Muscle of leg (tissue), 11 donors: Measurements from ENCODE around the gene ABCC6. TPM values are rescaled to one million over a fixed set of nuclear protein-coding genes. Genes with fewer than 3 reads are reported as not detected.
"Not testable (repeated sequence)": the region's sequence is repeated elsewhere in the genome, so short reads cannot be mapped to it uniquely, and the experiment has no call there.

ENCODE experiments used
- DNase-seq: peaks from one replicate; pipeline ENCODE4 v3.0.0; 2013
- H3K27ac ChIP-seq: one replicate; pipeline ENCODE4 v1.5.1; 2013; ENCODE audit warnings: mild to moderate bottlenecking, low read length, control low read depth
- H3K27me3 ChIP-seq: one replicate; pipeline ENCODE4 v1.6.1; 2013; ENCODE audit warnings: low read length; ENCODE audit not compliant: control insufficient read depth, insufficient read depth
- H3K36me3 ChIP-seq: one replicate; pipeline ENCODE4 v1.6.1; 2013; ENCODE audit warnings: low read length; ENCODE audit not compliant: control insufficient read depth, insufficient read depth
- H3K4me1 ChIP-seq: one replicate; pipeline ENCODE4 v1.6.1; 2013; ENCODE audit warnings: low read length; ENCODE audit not compliant: control insufficient read depth, insufficient read depth
- H3K4me3 ChIP-seq: one replicate; pipeline ENCODE4 v1.5.1; 2013; ENCODE audit warnings: low read length, control low read depth
- H3K9me3 ChIP-seq: replicated peaks from 2 replicates; pipeline ENCODE4 v1.6.1; 2013; ENCODE audit warnings: low read depth, low read length; ENCODE audit not compliant: control insufficient read depth
- WGBS: methylation state at CpG from one replicate; pipeline ENCODE4 v1.1.5; 2013; ENCODE audit warnings: missing lambda C conversion rate; ENCODE audit not compliant: insufficient coverage; 5-methylcytosine and 5-hydroxymethylcytosine counted together
- polyA plus RNA-seq, 8 donors: library from polyadenylated mRNA; unstranded; fragments of 120-200 nt; gene quantifications; one replicate each; pipeline versions ENCODE4 v1.2.1 to v1.2.3, GENCODE V29; 2013; ENCODE audit warnings: inconsistent platforms in 1 of 8, low replicate concordance in 1 of 8; ENCODE audit not compliant: insufficient read length in 8 of 8, insufficient read depth in 1 of 8
- total RNA-seq: library from RNA; stranded (reverse); fragments of 120-200 nt; gene quantifications from one replicate; pipeline ENCODE4 v1.2.4, GENCODE V29; 2013

ABCC6 gene
- total and polyA plus RNA-seq, 9 donors: 0.91 to 4.9 (median 1.5) TPM

DNA sequence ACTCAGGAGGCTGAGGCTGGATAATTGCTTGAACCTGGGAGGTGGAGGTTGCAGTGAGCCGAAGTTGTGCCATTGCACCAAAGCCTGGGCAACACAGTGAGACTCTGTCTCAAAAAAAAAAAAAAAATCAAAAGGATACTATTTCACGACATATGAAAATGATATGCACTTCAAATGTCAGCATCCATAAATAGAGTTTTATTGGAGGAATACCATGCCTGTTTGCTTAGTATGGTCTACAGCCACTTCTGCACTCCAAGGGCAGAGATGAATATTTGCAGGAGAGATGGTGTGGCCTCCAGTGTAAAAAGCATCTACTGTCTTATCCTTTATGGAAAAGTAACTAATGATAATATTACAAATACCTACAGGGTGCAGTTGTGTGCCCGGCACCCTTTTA lies 27.2 kb downstream of the ABCC6 start:
- H3K27me3 ChIP-seq: peaks cover 2% of the 10 kb centered on the region
- no peaks in the 10 kb centered on the region for H3K9me3 ChIP-seq
- DNase-seq: no peak
- no CpG with 5 or more reads among the region's 3 CpGs for WGBS
- H3K4me1 ChIP-seq: no peaks in the 10 kb centered on the region
- no peak overlapping the region for H3K27ac ChIP-seq
- no peak overlapping the region for H3K4me3 ChIP-seq
- H3K36me3 ChIP-seq: no peaks in the 10 kb centered on the region

DNA sequence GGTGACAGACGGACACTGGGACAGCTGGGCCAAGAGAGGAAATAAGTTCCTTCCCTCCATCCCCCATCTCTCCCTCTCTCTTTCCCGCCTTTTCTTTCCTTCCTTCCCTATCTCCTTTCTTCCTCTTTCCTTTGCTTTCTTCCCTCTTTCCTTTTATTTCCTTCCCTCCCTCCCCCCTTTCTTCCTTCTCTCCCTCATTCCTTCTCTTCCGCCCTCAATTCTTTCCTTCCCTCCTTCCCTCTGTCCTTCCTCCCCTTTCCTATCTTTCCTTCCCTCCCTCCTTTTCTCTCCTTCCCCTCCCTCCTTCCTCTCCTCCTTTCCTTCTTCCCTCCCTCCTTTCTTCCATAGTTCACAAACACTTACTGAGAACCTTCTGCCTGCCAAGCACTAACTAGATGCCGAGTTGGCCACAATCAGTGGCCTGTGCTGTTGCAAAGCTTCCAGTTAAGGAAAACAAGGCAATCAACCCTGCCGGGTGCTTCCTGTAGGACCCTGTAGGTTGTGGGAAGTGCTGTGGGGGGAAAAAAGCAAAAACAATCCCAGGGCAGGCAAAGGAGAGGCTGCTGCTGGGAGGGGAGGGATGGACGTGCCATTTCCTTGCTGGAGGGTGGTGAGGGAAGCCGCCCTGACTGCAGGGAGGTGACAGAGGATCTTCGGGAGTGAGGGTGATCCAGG lies 31.7 kb downstream of the ABCC6 start:
- H3K9me3 ChIP-seq: no peaks in the 10 kb centered on the region
- H3K27ac ChIP-seq: peak overlapping the region; percentile 7
- H3K4me3 ChIP-seq: no peak overlapping the region
- DNase-seq: peak; percentile 45
- no peaks in the 10 kb centered on the region for H3K4me1 ChIP-seq
- peaks cover 2% of the 10 kb centered on the region for H3K27me3 ChIP-seq
- H3K36me3 ChIP-seq: no peaks in the 10 kb centered on the region
- 47% methylated on average over 6 of the region's 8 CpGs for WGBS

DNA sequence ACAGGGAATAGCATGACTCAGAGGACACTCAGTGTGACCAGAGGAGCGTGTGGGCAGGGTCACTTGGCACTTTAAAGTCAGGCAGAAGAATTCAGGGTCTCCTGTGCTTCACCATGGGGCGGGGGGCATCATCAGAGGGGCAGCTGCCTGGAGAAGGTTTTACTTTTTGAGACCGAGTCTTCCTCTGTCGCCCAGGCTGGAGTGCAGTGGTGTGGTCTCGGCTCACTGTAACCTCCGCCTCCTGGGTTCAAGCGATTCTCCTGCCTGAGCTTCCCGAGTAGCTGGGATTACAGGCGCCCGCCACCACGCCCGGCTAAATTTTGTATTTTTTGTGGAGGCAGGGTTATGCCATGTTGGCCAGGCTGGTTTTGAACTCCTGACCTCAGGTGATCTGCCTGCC lies 32.3 kb downstream of the ABCC6 start:
- H3K27ac ChIP-seq, DNase-seq, H3K36me3 ChIP-seq, H3K27me3 ChIP-seq, H3K4me3 ChIP-seq, H3K9me3 ChIP-seq, H3K4me1 ChIP-seq: not testable (repeated sequence)
- 90% methylated on average over 8 of the region's 12 CpGs for WGBS

DNA sequence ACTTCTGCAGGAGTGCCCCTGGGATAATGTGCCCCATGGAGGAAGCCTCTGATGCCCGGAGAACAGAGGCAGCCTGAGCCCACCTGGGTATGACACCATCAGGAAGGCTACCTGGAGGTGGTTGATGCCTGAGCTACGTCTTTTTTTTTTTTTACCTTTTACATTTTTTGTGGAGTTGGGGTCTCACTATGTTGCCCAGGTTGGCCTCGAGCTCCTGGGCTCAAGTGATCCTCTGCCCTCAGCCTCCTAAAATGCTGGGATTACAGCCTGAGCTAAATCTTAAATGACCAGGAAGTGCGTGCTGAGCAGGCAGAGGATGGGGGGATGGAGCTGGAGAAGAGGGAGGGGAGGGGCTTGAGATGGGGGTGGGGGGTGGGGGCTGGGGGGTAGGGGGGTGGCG lies 32.7 kb downstream of the ABCC6 start:
- 100% methylated on average over 1 of the region's 5 CpGs for WGBS
- Histone ChIP-seq H3K9me3 (no peaks in the 10 kb centered on the region), H3K36me3 (no peaks in the 10 kb centered on the region), H3K27me3 (peaks cover 2% of the 10 kb centered on the region), H3K4me3 (no peak overlapping the region), H3K27ac (no peak overlapping the region), H3K4me1 (no peaks in the 10 kb centered on the region)
- DNase-seq: no peak

DNA sequence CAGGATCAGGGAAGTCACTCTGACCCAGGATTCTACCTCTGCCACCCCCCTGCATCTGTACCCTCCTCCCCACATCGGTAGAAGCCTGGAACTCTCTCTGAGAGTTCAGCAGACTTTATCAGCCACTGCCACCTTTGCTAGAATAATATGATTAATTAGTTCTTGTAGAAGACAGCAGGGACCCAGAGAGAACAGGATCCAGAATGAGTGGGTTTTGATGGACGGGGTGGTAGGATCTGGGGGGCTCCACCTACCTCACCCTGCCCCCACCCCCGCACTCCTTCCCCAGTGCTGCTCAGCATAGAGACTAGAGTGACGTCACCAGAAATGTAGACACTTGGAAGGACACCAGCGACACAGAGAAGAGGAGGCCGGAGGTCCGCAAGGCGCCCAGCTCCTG lies 33.5 kb downstream of the ABCC6 start:
- H3K4me1 ChIP-seq: no peaks in the 10 kb centered on the region
- H3K4me3 ChIP-seq: no peak overlapping the region
- DNase-seq: no peak
- peaks cover 2% of the 10 kb centered on the region for H3K27me3 ChIP-seq
- no peaks in the 10 kb centered on the region for H3K9me3 ChIP-seq
- H3K36me3 ChIP-seq: no peaks in the 10 kb centered on the region
- 88% methylated on average over 4 of the region's 8 CpGs for WGBS
- no peak overlapping the region for H3K27ac ChIP-seq

DNA sequence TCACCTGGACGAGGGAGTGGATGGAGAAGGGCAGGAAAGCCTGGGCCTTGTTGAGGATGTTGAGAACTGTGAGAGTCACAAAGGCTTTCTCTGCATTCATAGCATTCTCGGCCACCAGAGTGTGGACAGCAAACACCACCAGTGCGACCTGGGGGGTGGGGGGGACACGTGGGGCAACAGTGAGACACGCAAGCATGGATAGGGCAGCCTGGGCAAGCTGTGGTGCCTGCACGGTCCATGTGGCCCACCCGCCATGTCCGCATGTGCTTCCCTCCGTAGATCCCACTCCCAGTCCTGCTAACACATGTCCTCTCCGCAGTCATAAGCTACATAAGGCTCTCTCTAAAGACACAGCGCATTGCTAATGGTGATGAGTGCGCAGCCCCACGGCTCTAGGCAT lies 34.5 kb downstream of the ABCC6 start:
- 88% methylated on average over 12 of the region's 13 CpGs for WGBS
- Histone ChIP-seq H3K27me3 (peaks cover 2% of the 10 kb centered on the region), H3K9me3 (no peaks in the 10 kb centered on the region), H3K36me3 (no peaks in the 10 kb centered on the region), H3K27ac (no peak overlapping the region), H3K4me1 (no peaks in the 10 kb centered on the region), H3K4me3 (no peak overlapping the region)
- no peak for DNase-seq

DNA sequence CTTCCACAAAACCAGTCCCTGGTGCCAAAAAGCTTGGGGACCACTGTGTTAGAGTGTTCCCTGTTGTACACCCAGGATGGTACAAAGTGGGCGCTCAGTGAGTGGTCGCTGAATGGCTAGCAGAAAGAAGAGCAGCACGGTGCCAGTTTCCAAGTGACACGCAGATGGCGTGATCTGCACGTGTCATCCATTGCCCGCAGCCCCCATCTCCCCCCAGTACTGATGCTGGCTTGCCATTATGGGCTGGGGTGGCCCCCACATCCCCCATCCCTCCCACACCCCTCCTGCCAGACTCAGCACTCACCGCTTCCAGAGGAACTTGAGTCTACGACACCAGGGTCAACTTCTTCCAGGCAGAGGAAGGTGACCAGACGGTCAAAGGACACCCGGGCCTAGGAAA lies 36.5 kb downstream of the ABCC6 start:
- 89% methylated on average over 11 of the region's 11 CpGs for WGBS
- Histone ChIP-seq H3K9me3 (no peaks in the 10 kb centered on the region), H3K4me1 (no peaks in the 10 kb centered on the region), H3K4me3 (no peak overlapping the region), H3K27me3 (no peaks in the 10 kb centered on the region), H3K36me3 (no peaks in the 10 kb centered on the region), H3K27ac (no peak overlapping the region)
- DNase-seq: no peak

DNA sequence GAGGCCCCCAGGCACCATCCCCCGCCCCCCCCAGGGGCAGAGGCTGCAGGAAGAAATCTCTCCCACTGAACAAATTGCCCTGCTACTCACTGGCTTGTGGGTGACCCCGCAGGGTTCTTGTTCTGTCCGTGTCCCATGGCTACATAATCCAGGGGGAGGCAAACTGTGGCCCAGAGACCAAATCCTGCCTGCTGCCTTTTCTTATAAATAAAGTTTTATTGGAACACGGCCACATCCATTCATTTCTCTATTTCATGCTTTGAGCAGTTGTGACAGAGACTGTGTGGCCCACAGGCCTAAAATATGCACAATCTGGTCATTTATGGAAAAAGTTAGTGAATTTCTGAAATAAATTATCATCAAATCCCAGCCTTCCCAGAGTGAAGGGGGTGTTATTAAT lies 38.2 kb downstream of the ABCC6 start:
- no peak overlapping the region for H3K27ac ChIP-seq

DNA sequence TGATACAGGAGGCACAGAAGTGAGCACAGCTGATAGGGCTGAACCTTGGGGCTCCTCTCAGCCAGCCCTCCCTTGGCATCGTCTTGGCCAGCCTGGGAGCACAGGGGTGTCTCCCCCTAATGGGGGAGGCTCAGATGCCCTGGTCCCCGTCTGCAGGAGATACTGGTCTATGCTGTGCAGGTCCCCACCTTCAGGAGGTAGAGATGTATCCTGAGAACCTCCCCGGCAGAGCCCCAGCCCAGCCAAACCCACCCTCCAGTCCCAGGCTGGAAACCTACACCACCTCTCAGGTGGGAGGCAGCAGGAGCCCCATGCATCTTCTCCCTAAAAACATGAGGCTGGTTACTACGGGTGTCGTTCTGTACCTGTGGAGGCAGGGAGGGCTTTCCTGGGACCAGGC lies 38.7 kb downstream of the ABCC6 start:
- no peaks in the 10 kb centered on the region for H3K9me3 ChIP-seq
- DNase-seq: no peak
- no peak overlapping the region for H3K27ac ChIP-seq
- H3K4me3 ChIP-seq: no peak overlapping the region
- 71% methylated on average over 4 of the region's 5 CpGs for WGBS
- no peaks in the 10 kb centered on the region for H3K36me3 ChIP-seq
- no peaks in the 10 kb centered on the region for H3K4me1 ChIP-seq
- H3K27me3 ChIP-seq: no peaks in the 10 kb centered on the region

More for the DNA sequence above, 38.2 kb downstream of the ABCC6 start:
- no peak for DNase-seq
- no peaks in the 10 kb centered on the region for H3K4me1 ChIP-seq
- H3K4me3 ChIP-seq: no peak overlapping the region
- H3K27me3 ChIP-seq: no peaks in the 10 kb centered on the region
- H3K36me3 ChIP-seq: no peaks in the 10 kb centered on the region
- no peaks in the 10 kb centered on the region for H3K9me3 ChIP-seq
- WGBS: 40% methylated on average over 2 of the region's 4 CpGs

DNA sequence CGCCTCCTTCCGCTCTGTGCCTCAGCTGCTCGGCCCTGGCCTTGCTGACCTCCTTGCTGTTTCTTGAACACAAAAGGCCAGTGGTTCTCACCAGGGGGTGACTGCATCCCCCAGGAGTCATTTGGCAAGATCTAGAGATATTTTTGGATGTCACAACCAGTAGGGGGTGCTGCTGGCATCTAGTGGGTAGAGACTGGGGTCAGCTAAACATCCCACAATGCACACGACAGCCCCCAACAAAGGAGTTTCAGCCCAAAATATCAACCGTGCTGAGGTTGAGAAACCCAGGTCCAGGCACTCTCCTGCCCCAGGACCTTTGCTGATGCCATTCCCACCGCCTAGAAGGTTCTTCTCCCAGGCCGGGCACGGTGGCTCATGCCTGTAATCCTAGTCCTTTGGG lies 39.7 kb downstream of the ABCC6 start:
- H3K36me3 ChIP-seq: no peaks in the 10 kb centered on the region
- H3K27me3 ChIP-seq: peaks cover 2% of the 10 kb centered on the region
- DNase-seq: no peak
- 84% methylated on average over 5 of the region's 8 CpGs for WGBS
- H3K9me3 ChIP-seq: peaks cover under 1% of the 10 kb centered on the region
- H3K4me3 ChIP-seq: no peak overlapping the region
- no peaks in the 10 kb centered on the region for H3K4me1 ChIP-seq
- no peak overlapping the region for H3K27ac ChIP-seq

DNA sequence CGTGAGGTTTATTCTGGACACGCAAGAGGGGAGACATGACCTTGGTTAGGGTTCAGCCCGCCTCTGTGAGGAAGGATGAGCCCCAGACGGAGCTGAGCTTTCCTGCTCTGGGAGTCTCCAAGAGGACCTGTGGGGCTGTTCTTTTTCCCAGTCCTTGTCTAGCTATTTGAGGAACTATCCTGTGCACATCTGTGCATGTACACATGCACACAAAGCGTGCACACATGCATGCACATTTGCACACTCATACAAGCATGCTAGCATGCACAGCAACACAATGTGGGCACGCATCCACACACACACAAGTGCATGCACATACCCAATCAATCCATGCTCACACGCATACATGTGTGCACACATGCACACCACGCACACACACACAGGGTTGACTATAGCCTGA lies 40.4 kb downstream of the ABCC6 start:
- no peaks in the 10 kb centered on the region for H3K4me1 ChIP-seq
- peaks cover 3% of the 10 kb centered on the region for H3K9me3 ChIP-seq
- no peaks in the 10 kb centered on the region for H3K36me3 ChIP-seq
- WGBS: 72% methylated on average over 8 of the region's 8 CpGs
- no peak for DNase-seq
- no peak overlapping the region for H3K27ac ChIP-seq
- H3K4me3 ChIP-seq: no peak overlapping the region
- peaks cover 2% of the 10 kb centered on the region for H3K27me3 ChIP-seq
